GM19239 (cell line): ENCODE results near the gene LETM1.

ENCODE experiments used
- DNase-seq: peaks from one replicate; pipeline ENCODE4 v3.0.0; 2011; ENCODE audit warnings: low spot score; ENCODE audit not compliant: insufficient read length
- FAIRE-seq: peaks from 2 replicates; lab custom pipeline; 2011; peaks lifted over from hg19 to GRCh38; lab: Jason Lieb, UNC

Gene LETM1

GRCh38 chr4:1767770-1768366 lies 88.1 kb downstream of the LETM1 start:
- DNase-seq, result no peak
- FAIRE-seq, result no peak

GRCh38 chr4:1767061-1767769 lies 88.7 kb downstream of the LETM1 start:
- DNase-seq (no peak), FAIRE-seq (no peak)

DNA sequence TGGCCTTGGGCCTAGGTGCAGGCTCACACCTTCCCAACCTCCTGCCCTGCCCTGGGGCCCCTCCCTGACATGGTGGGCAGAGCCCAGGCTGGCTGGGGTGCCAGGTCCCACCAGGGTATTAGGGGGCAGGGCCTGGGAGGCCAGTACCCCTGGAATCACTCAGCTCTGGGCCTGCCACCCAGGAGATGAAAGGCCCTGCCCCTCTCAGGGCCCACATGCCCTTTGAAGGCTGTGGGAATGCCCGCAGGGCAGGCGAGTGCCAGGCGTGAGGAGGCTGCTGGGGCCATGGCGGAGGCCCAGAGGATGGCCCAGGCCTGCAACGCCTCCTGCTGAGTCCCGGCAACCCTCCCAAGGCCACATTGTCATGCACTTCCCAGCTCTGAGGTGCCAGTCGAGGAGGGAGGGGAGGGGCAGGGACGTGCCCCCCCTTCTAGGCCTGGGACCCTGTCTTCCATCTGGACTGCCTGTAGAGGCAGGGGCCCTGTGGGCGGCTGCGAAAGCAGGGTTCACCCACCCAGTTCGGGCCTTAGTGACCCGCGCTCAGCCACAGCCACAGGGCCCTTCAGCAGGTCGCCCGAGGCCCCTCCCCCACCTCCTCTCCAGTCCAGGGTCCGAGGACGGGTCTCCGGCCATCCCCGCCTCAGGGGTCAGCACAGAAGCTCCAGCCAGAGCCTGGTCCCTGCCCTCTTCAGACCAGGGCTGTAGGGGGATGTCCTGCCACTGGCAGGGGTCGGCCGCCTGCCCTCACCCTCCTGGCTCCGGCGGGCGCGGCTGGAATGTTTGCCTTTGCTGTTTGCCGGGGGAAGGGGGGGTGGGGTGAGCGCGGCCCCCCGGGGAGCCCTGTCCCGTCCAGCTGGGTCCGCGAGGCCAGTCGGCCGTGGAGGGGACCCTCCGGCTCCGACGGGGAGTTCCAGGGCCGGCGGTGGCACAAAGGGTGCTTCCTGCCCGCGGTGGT lies 89.6 kb downstream of the LETM1 start:
- FAIRE-seq (no peak), DNase-seq (no peak)

- DNase-seq (no peak), FAIRE-seq (no peak)
Measured at GRCh38 chr4:1765409-1766072, 90.4 kb downstream of the LETM1 start.

- FAIRE-seq (no peak), DNase-seq (no peak)
Measured at GRCh38 chr4:1764670-1765069, 91.3 kb downstream of the LETM1 start.

- FAIRE-seq, result no peak
- DNase-seq, result no peak
Measured at GRCh38 chr4:1763550-1764080, 92.3 kb downstream of the LETM1 start.

DNA sequence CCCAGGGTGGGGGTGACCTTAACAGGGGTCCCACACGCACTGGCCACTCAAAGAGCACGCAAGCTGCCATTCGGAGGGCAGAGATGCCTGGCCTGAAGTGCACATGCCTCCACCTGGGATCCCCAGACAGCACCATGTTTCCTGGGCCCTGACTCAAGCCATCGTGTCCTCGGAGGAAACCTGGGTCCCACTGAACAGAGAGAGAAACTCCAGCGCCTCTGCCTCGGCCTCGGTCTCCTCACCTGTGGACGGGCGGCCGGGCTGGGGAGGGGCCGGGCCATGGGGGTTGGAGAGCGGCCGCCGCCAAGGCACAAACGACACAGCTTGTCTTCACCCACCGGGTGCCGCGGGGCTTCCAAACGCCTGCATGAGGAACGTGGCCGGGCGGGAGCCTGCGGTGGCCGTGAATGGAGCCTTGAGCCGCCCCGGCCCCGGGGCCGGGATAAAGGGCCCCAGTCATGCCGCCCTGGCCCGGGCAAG lies 92.8 kb downstream of the LETM1 start:
- DNase-seq (no peak), FAIRE-seq (no peak)

- no peak for FAIRE-seq
- DNase-seq, result no peak
Measured at GRCh38 chr4:1762264-1763010, 93.5 kb downstream of the LETM1 start.
